Measurements from ENCODE around the gene ERP29. TPM values are rescaled to one million over a fixed set of nuclear protein-coding genes. Genes with fewer than 3 reads are reported as not detected.
"Not testable (repeated sequence)": the region's sequence is repeated elsewhere in the genome, so short reads cannot be mapped to it uniquely, and the experiment has no call there.

The ERP29 gene
- total RNA-seq, 2 experiments from 2014 or later = 82.9 to 83.7 TPM

GRCh38 chr12:111998015-111998414 is 15.2 kb upstream of the ERP29 start:
- H3K4me3 Mint-ChIP-seq = no peak overlapping the region
- no peak for ATAC-seq

GRCh38 chr12:111999129-111999528 is 14.1 kb upstream of the ERP29 start:
- H3K4me3 Mint-ChIP-seq; ATAC-seq; DNase-seq; H3K27me3 Mint-ChIP-seq; H3K9me3 Mint-ChIP-seq; intact Hi-C loops (cut with micrococcal nuclease); POLR2A ChIA-PET: not testable (repeated sequence)
- CTCF ChIA-PET = interaction anchor here (1.5 kb wide), 1 partner anchor 11 kb away, joined by 4 read pairs; no protein-coding TSS in a partner anchor
- H3K4me1 Mint-ChIP-seq (ENCODE audit: low read depth) = peaks cover 72% of the 10 kb centered on the region
- peaks cover 11% of the 10 kb centered on the region for H3K36me3 Mint-ChIP-seq (ENCODE audit: low read depth)
- peak overlapping the region; percentile 35 for H3K27ac Mint-ChIP-seq

More at GRCh38 chr12:111998015-111998414, 15.2 kb upstream of the ERP29 start:
- TF ChIP-seq CTCF (IDR thresholded peaks at IDR 0.05) = no peak
- DNase-seq = no peak
- H3K27me3 Mint-ChIP-seq = no peaks in the 10 kb centered on the region
- H3K9me3 Mint-ChIP-seq = no peaks in the 10 kb centered on the region
- ChIA-PET CTCF (interaction anchor here (1.5 kb wide), 2 partner anchors 10 to 18 kb away, joined by 4 read pairs; no protein-coding TSS in a partner anchor), POLR2A (interaction anchor here (0.5 to 1.4 kb wide), 3 partner anchors 14 to 26 kb away, joined by 3 to 5 read pairs (median 4); no protein-coding TSS in a partner anchor)
- peak overlapping the region; percentile 35 for H3K27ac Mint-ChIP-seq
- intact Hi-C loops (cut with micrococcal nuclease) = no loop called here
- peaks cover 80% of the 10 kb centered on the region for H3K4me1 Mint-ChIP-seq (ENCODE audit: low read depth)
- peaks cover 7% of the 10 kb centered on the region for H3K36me3 Mint-ChIP-seq (ENCODE audit: low read depth)

- peaks cover 11% of the 10 kb centered on the region for H3K36me3 Mint-ChIP-seq (ENCODE audit: low read depth)
- ChIA-PET CTCF (interaction anchor here (1.0 to 2.6 kb wide), 6 partner anchors 8 to 55 kb away, joined by 3 to 12 read pairs (median 4); partner anchors contain the start of genes ERP29 and TMEM116), POLR2A (interaction anchor here (1.3 to 1.6 kb wide), 3 partner anchors 9 to 13 kb away, joined by 5 to 9 read pairs (median 5); no protein-coding TSS in a partner anchor)
- H3K9me3 Mint-ChIP-seq = no peaks in the 10 kb centered on the region
- intact Hi-C loops (cut with micrococcal nuclease) = no loop called here
- H3K27ac Mint-ChIP-seq = peak overlapping the region; percentile 90
- TF ChIP-seq CTCF (IDR thresholded peaks at IDR 0.05) = no peak
- H3K4me1 Mint-ChIP-seq (ENCODE audit: low read depth) = peaks cover 64% of the 10 kb centered on the region
- peak overlapping the region; percentile 4 for H3K4me3 Mint-ChIP-seq
- no peaks in the 10 kb centered on the region for H3K27me3 Mint-ChIP-seq
- DNase-seq (no peak), ATAC-seq (no peak)
These were observed 12.4 kb upstream of the ERP29 start for GRCh38 chr12:112000820-112001219.

GRCh38 chr12:112001576-112001975 is 11.7 kb upstream of the ERP29 start:
- Mint-ChIP-seq H3K4me3 (peak overlapping the region; percentile 51), H3K36me3 (ENCODE audit: low read depth) (peaks cover 11% of the 10 kb centered on the region), H3K9me3 (no peaks in the 10 kb centered on the region), H3K27ac (peak overlapping the region; percentile 90), H3K4me1 (ENCODE audit: low read depth) (peaks cover 64% of the 10 kb centered on the region), H3K27me3 (no peaks in the 10 kb centered on the region)
- TF ChIP-seq CTCF (IDR thresholded peaks at IDR 0.05) = no peak
- ChIA-PET CTCF (interaction anchor here (1.1 to 2.6 kb wide), 5 partner anchors 8 to 56 kb away, joined by 3 to 12 read pairs (median 4); partner anchors contain the start of genes ERP29 and TMEM116), POLR2A (interaction anchor here (1.3 to 3.0 kb wide), 4 partner anchors 10 to 13 kb away, joined by 5 to 27 read pairs (median 7); partner anchors contain the start of genes ERP29 and TMEM116)
- intact Hi-C loops (cut with micrococcal nuclease) = no loop called here
- DNase-seq (no peak), ATAC-seq (peak; percentile 81)

GRCh38 chr12:112004041-112004440 is 9.2 kb upstream of the ERP29 start:
- Mint-ChIP-seq H3K4me3 (no peak overlapping the region), H3K27me3 (no peaks in the 10 kb centered on the region), H3K4me1 (ENCODE audit: low read depth) (peaks cover 47% of the 10 kb centered on the region), H3K9me3 (no peaks in the 10 kb centered on the region), H3K36me3 (ENCODE audit: low read depth) (peaks cover 11% of the 10 kb centered on the region), H3K27ac (no peak overlapping the region)
- intact Hi-C loops (cut with micrococcal nuclease) = no loop called here
- DNase-seq (no peak), ATAC-seq (no peak)
- no peak for TF ChIP-seq CTCF (IDR thresholded peaks at IDR 0.05)
- POLR2A ChIA-PET = interaction anchor here (3.0 kb wide), 1 partner anchor 9 kb away, joined by 27 read pairs; the partner anchor contains the start of genes ERP29 and TMEM116
- CTCF ChIA-PET = interaction anchor here (1.0 kb wide), 1 partner anchor 9 kb away, joined by 3 read pairs; the partner anchor contains the start of genes ERP29 and TMEM116

Measured in activated CD8-positive, alpha-beta T cell treated with anti-CD3 and anti-CD28 coated beads for 36 hours (primary cell).